Esophagus squamous epithelium (tissue), 5 donors: ENCODE results near the gene DESI2. TPM values are rescaled to one million over a fixed set of nuclear protein-coding genes. Genes with fewer than 3 reads are reported as not detected.

Experiments
- DNase-seq: peaks from one replicate; lab custom pipeline; 2025; lab: John Stamatoyannopoulos, UW
- H3K27ac ChIP-seq, 4 donors: fragments of 200-600 bp; sonication (generic); one replicate each; pipeline ENCODE4 v1.5.1; 2016 to 2019; ENCODE audit warnings: mild to moderate bottlenecking in 1 of 4
- H3K27me3 ChIP-seq, 4 donors: fragments of 200-600 bp; sonication (generic); 1 replicate in 3 of 4; 2 replicates in 1 of 4; pipeline versions ENCODE4 v1.5.1 to v1.6.0; 2017 to 2021; ENCODE audit warnings: antibody characterized with exemption in 1 of 4
- H3K36me3 ChIP-seq, 3 donors: fragments of 200-600 bp; sonication (generic); one replicate each; pipeline ENCODE4 v1.5.1; 2016 to 2019
- H3K4me1 ChIP-seq, 3 donors: fragments of 200-600 bp; sonication (generic); one replicate each; pipeline ENCODE4 v1.5.1; 2017 to 2019
- H3K4me3 ChIP-seq, 4 donors: fragments of 200-600 bp; sonication (generic); 1 replicate in 3 of 4; 2 replicates in 1 of 4; pipeline ENCODE4 v1.5.1; 2016 to 2019; ENCODE audit warnings: mild to moderate bottlenecking in 2 of 4, moderate library complexity in 1 of 4
- H3K9me3 ChIP-seq, 3 donors: fragments of 200-600 bp; sonication (generic); one replicate each; pipeline ENCODE4 v1.5.1; 2016 to 2019
- POLR2A ChIP-seq, 4 donors: fragments of 450-650 bp; IDR thresholded peaks; one replicate each; pipeline ENCODE4 v1.6.1; 2017; ENCODE audit warnings: antibody characterized with exemption in 4 of 4, mild to moderate bottlenecking in 4 of 4, moderate library complexity in 3 of 4
- WGBS, 2 donors: methylation state at CpG; one replicate each; pipeline ENCODE4 v1.1.5; 2018; 5-methylcytosine and 5-hydroxymethylcytosine counted together
- intact Hi-C: fragments of 100-400 bp; cut with DNase I; formaldehyde crosslinking; loops from one replicate; pipeline ENCODE4 v1.15.0; 2022
- total RNA-seq, 4 donors: library from RNA; depleted of rRNA; stranded (reverse); fragments of >200 nt; gene quantifications; one replicate each; pipeline ENCODE4 v1.1.0, GENCODE V29; 2016
- TF ChIP-seq, protein P1 (sequence below), 6 experiments: fragments of 450-650 bp in 4 of 6; fragments of 200-600 bp in 2 of 6; sonication (generic) in 2 of 6; IDR thresholded peaks; one replicate each; pipeline ENCODE4 v1.5.1; 2016 to 2019; ENCODE audit warnings: antibody characterized with exemption in 6 of 6, mild to moderate bottlenecking in 4 of 6, moderate library complexity in 4 of 6
- donor health status: DM: yes; HTN: yes; CAD: no.

Gene DESI2
- total RNA-seq, 4 donors from 2014 or later, result 18.8 to 32.0 (median 30.4) TPM

DNA sequence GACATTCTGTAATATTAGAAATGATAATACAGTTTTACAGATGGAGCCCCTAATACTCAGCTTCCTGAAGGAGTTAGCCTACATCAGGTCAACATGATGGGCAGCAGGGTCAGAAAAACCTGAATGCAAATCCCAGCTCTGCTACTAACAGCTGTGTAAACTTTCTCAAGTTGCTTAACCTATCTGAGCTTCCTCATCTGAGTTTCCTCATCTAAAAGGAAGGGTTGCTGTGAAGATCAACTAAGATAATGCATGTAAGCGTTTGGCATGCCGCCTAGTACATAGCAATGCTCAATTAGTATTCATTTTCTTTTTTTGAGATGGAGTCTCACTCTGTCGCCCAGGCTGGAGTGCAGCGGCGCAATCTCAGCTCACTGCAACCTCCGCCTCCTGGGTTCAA, 18.4 kb upstream of the DESI2 start:
- 92 to 96% methylated on average over 6 of the region's 6 CpGs for WGBS, 2 donors
- H3K27ac ChIP-seq, result no peak overlapping the region
- intact Hi-C loops, result no loop called here

DNA sequence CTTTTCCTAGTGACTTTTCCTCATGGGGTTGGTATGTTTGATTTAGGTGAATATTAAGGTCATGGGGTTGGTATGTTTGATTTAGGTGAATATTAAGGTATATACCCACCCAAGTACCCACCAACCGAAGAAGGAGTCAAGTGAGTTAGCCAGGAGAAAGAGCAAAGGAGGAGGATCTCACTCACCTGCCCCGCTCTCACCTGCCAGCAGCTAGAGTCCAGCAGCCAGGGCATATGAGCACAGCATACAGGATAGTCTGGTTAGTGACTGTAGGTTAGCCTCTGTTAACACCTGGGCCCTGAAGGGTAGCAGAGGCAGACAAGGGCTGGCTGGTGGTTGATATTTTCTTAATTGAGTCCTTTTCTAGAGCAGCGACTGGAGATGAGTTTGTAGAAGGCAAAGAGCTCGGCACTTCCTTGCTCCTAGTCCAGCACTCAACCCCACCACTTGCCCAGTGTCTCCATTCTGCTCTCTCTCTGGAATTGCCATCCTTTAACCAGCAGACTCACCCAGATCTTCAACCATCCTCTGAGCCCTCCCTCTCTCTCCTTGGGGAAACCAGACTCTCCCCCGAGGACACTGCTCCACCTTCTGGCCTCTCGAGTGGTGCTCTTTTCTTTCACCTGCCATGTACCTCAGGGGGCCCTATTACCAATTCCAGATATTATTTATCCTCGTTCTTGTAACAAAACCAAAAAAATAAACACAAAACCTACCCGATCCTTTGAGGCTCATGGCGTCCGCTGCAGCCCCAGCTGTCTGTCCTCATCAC, 16.3 kb upstream of the DESI2 start:
- Histone ChIP-seq H3K27ac (no peak overlapping the region), H3K4me1 (no peaks in the 10 kb centered on the region), H3K36me3 (no peaks in the 10 kb centered on the region), H3K4me3 (no peak overlapping the region), H3K9me3 (no peaks in the 10 kb centered on the region), H3K27me3 (no peaks in the 10 kb centered on the region)
- no peak for DNase-seq
- intact Hi-C loops, result no loop called here
- TF ChIP-seq POLR2A (IDR thresholded peaks at IDR 0.05), result no peak
- TF ChIP-seq, protein P1, sequence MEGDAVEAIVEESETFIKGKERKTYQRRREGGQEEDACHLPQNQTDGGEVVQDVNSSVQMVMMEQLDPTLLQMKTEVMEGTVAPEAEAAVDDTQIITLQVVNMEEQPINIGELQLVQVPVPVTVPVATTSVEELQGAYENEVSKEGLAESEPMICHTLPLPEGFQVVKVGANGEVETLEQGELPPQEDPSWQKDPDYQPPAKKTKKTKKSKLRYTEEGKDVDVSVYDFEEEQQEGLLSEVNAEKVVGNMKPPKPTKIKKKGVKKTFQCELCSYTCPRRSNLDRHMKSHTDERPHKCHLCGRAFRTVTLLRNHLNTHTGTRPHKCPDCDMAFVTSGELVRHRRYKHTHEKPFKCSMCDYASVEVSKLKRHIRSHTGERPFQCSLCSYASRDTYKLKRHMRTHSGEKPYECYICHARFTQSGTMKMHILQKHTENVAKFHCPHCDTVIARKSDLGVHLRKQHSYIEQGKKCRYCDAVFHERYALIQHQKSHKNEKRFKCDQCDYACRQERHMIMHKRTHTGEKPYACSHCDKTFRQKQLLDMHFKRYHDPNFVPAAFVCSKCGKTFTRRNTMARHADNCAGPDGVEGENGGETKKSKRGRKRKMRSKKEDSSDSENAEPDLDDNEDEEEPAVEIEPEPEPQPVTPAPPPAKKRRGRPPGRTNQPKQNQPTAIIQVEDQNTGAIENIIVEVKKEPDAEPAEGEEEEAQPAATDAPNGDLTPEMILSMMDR (IDR thresholded peaks at IDR 0.05), result no peak
- 77 to 87% methylated on average over 10 of the region's 10 CpGs for WGBS, 2 donors

More for the DNA sequence above, 18.4 kb upstream of the DESI2 start:
- no peaks in the 10 kb centered on the region for H3K4me1 ChIP-seq
- H3K36me3 ChIP-seq, result no peaks in the 10 kb centered on the region
- H3K9me3 ChIP-seq, result no peaks in the 10 kb centered on the region
- TF ChIP-seq, protein P1 (IDR thresholded peaks at IDR 0.05), result no peak
- no peak for TF ChIP-seq POLR2A (IDR thresholded peaks at IDR 0.05)
- H3K27me3 ChIP-seq, result no peaks in the 10 kb centered on the region
- DNase-seq, result no peak
- no peak overlapping the region for H3K4me3 ChIP-seq

DNA sequence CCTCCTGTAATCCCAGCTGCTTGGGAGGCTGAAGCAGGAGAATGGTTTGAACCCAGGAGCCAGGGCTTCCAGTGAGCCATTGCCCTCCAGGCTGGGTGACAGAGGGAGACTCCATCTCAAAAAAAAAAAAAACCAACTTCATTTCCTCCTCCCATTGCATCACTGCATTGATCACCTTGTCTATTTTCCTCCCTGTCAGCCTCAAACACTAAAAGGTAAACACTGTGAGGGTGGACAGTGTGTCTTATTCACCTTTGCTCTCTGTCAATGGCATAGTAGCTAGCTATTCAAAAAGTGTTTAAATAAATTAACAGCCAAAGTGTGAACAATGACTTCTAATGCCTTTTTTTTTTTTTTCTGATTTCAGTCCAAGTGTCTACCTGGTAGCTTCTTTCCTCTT, 13.4 kb upstream of the DESI2 start:
- no peak overlapping the region for H3K4me3 ChIP-seq
- no peaks in the 10 kb centered on the region for H3K9me3 ChIP-seq
- intact Hi-C loops, result no loop called here
- DNase-seq, result no peak
- H3K27ac ChIP-seq, result no peak overlapping the region
- H3K36me3 ChIP-seq, result no peaks in the 10 kb centered on the region
- no peaks in the 10 kb centered on the region for H3K27me3 ChIP-seq
- H3K4me1 ChIP-seq, result no peaks in the 10 kb centered on the region
- TF ChIP-seq, protein P1 (IDR thresholded peaks at IDR 0.05), result no peak

DNA sequence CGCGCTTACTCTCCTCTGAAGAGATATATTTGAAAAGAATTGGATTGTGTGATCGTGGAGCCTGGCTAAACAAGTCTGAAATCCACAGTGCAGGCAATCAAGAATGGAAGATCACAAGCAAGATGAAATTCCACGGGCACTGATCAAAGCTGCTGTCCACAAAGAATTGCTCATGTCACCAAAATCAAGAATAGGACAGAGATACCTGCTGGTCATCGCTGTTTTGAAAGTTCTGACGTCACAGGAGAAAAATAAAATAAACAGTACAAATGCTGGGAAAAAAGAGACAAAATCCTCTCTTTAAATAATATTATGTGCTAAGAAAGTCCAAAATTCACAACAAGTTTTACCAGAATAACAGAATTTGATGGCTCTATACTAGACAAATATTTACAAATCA, 12.0 kb upstream of the DESI2 start:
- WGBS, 2 donors, result 76 to 88% methylated on average over 6 of the region's 6 CpGs
- intact Hi-C loops, result no loop called here
- no peak overlapping the region for H3K27ac ChIP-seq
- no peaks in the 10 kb centered on the region for H3K4me1 ChIP-seq
- no peaks in the 10 kb centered on the region for H3K36me3 ChIP-seq
- no peaks in the 10 kb centered on the region for H3K9me3 ChIP-seq
- H3K4me3 ChIP-seq, result no peak overlapping the region
- no peaks in the 10 kb centered on the region for H3K27me3 ChIP-seq
- no peak for TF ChIP-seq POLR2A (IDR thresholded peaks at IDR 0.05)
- TF ChIP-seq, protein P1 (IDR thresholded peaks at IDR 0.05), result no peak
- no peak for DNase-seq

DNA sequence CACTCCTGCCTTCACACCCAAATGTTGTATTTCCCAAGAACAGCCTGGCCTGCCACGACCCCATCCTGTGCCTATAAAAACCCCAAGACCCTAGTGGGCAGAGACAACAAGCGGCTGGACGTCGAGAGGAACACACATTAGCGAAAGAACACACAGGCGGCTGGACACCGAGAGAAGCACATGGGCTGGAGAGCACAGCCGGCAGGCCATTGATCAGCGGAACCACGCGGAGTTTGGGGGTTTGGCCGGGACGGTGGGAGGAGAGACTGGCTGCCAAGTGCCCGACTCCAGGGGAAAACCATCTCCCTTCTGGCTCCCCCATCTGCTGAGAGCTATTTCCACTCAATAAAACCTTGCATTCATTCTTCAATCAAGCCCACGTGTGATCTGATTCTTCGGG, 10.4 kb upstream of the DESI2 start:
- TF ChIP-seq POLR2A (IDR thresholded peaks at IDR 0.05), result no peak
- TF ChIP-seq, protein P1 (IDR thresholded peaks at IDR 0.05), result no peak
- Histone ChIP-seq H3K36me3 (no peaks in the 10 kb centered on the region), H3K4me3 (no peak overlapping the region), H3K27me3 (no peaks in the 10 kb centered on the region), H3K4me1 (no peaks in the 10 kb centered on the region), H3K27ac (no peak overlapping the region), H3K9me3 (no peaks in the 10 kb centered on the region)
- whole genome bisulfite sequencing, 2 donors, result 78 to 80% methylated on average over 15 to 16 of the region's 16 CpGs
- intact Hi-C loops, result no loop called here
- no peak for DNase-seq
